K562 (cell line): ENCODE measurements around the gene MAP3K6.

ENCODE experiments used
- BHLHE40 ChIP-seq: IDR thresholded peaks from 2 replicates; pipeline ENCODE4 v1.6.1; 2011; ENCODE audit warnings: low read length, improper control_type of control experiment
- CREB1 ChIP-seq, 2 experiments: sonication (generic) in 1 of 2; formaldehyde crosslinking in 1 of 2; IDR thresholded peaks; 2 replicates each; pipeline versions ENCODE4 v1.6.1 to v1.8.0; 2012 to 2022; ENCODE audit warnings: inconsistent platforms in 1 of 2, mild to moderate bottlenecking in 1 of 2, missing genetic modification reagents in 1 of 2, moderate library complexity in 1 of 2
- CTCF ChIP-seq, 3 experiments: IDR thresholded peaks in 2 of 3; conservative IDR thresholded peaks in 1 of 3; 2 replicates each; pipeline ENCODE4 v1.5.1; 2011 to 2012; ENCODE audit warnings: low read length in 3 of 3, mild to moderate bottlenecking in 3 of 3, control low read depth in 2 of 3, improper control_type of control experiment in 1 of 3, inconsistent platforms in 1 of 3, low read depth in 1 of 3, mixed read lengths in 1 of 3, moderate library complexity in 1 of 3; ENCODE audit not compliant: insufficient read depth in 2 of 3
- MAFK ChIP-seq: IDR thresholded peaks from 2 replicates; pipeline ENCODE4 v1.6.1; 2011; ENCODE audit warnings: low read length, improper control_type of control experiment
- NR2F6 ChIP-seq: fragments of 450-650 bp; formaldehyde crosslinking; IDR thresholded peaks from 2 replicates; pipeline ENCODE4 v1.4.0; 2020; ENCODE audit warnings: mild to moderate bottlenecking
- SMC3 ChIP-seq: conservative IDR thresholded peaks from 2 replicates; pipeline ENCODE4 v1.6.1; 2011; ENCODE audit warnings: low read depth, low read length, improper control_type of control experiment; ENCODE audit not compliant: insufficient read depth
- TARDBP ChIP-seq: fragments of 450-650 bp; IDR thresholded peaks from 2 replicates; pipeline ENCODE4 v1.6.1; 2016
- ZFP36 ChIP-seq: fragments of 150-350 bp; IDR thresholded peaks from 2 replicates; pipeline ENCODE4 v1.6.1; 2018; ENCODE audit warnings: low read length, low read depth; ENCODE audit not compliant: partially characterized antibody
- ZNF311 ChIP-seq: fragments of 250-450 bp; sonication (Bioruptor Pico); IDR thresholded peaks from 2 replicates; pipeline ENCODE4 v1.4.0; 2020; ENCODE audit warnings: mild to moderate bottlenecking, moderate library complexity
- TF ChIP-seq, protein P1 (sequence below): sonication (generic); formaldehyde crosslinking; IDR thresholded peaks from 2 replicates; pipeline ENCODE4 v1.8.0; 2023; ENCODE audit warnings: mild to moderate bottlenecking, missing genetic modification reagents

- TF ChIP-seq NR2F6 (CRISPR knock-in tag) (no peak), CTCF (IDR thresholded peaks at IDR 0.05 in 2 of 3, conservative IDR thresholded peaks at IDR 0.05 in 1 of 3; ENCODE audit: insufficient read depth in 2 of 3, low read depth in 1 of 3, low read length in 3 of 3) (no peak), ZFP36 (no peak), MAFK (no peak), TARDBP (no peak), ZNF311 (CRISPR knock-in tag) (no peak), CREB1 (IDR thresholded peaks at IDR 0.05) (no peak), CREB1 (CRISPR knock-in tag; IDR thresholded peaks at IDR 0.05) (no peak), SMC3 (no peak), BHLHE40 (no peak)
- TF ChIP-seq, protein P1, sequence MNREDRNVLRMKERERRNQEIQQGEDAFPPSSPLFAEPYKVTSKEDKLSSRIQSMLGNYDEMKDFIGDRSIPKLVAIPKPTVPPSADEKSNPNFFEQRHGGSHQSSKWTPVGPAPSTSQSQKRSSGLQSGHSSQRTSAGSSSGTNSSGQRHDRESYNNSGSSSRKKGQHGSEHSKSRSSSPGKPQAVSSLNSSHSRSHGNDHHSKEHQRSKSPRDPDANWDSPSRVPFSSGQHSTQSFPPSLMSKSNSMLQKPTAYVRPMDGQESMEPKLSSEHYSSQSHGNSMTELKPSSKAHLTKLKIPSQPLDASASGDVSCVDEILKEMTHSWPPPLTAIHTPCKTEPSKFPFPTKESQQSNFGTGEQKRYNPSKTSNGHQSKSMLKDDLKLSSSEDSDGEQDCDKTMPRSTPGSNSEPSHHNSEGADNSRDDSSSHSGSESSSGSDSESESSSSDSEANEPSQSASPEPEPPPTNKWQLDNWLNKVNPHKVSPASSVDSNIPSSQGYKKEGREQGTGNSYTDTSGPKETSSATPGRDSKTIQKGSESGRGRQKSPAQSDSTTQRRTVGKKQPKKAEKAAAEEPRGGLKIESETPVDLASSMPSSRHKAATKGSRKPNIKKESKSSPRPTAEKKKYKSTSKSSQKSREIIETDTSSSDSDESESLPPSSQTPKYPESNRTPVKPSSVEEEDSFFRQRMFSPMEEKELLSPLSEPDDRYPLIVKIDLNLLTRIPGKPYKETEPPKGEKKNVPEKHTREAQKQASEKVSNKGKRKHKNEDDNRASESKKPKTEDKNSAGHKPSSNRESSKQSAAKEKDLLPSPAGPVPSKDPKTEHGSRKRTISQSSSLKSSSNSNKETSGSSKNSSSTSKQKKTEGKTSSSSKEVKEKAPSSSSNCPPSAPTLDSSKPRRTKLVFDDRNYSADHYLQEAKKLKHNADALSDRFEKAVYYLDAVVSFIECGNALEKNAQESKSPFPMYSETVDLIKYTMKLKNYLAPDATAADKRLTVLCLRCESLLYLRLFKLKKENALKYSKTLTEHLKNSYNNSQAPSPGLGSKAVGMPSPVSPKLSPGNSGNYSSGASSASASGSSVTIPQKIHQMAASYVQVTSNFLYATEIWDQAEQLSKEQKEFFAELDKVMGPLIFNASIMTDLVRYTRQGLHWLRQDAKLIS (CRISPR knock-in tag) = no peak
These were observed 34.8 kb downstream of the MAP3K6 start for GRCh38 chr1:27331922-27332321.
